Glomerular visceral epithelial cell (primary cell): ENCODE measurements around the gene TP63.
A peak's percentile ranks its signal among the peaks of the same experiment; 100 is the strongest.
"Not testable (repeated sequence)": the region's sequence is repeated elsewhere in the genome, so short reads cannot be mapped to it uniquely, and the experiment has no call there.

Source experiments
- DNase-seq: peaks from one replicate; pipeline ENCODE4 v3.0.0-alpha.2; 2016; ENCODE audit errors: extremely low spot score

TP63 gene

GRCh38 chr3:189721873-189722665 is 90.9 kb downstream of the TP63 start:
- no peak for DNase-seq

DNA sequence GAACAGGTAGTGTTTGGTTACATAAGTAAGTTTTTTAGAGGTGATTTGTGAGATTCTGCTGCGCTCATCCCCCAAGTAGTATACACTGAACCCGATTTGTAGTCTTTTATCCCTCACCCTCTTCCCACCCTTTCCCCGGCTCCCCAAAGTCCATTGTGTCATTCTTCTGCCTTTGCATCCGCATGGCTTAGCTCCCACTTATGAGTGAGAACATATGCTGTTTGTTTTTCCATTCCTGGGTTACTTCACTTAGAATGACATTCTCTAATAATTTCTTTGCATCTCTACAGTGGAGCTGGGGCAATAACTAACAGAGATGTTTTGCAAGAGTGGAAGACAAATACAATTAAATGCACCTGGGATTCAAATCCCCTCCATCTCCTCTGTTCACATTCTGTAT is 93.2 kb downstream of the TP63 start:
- no peak for DNase-seq

DNA sequence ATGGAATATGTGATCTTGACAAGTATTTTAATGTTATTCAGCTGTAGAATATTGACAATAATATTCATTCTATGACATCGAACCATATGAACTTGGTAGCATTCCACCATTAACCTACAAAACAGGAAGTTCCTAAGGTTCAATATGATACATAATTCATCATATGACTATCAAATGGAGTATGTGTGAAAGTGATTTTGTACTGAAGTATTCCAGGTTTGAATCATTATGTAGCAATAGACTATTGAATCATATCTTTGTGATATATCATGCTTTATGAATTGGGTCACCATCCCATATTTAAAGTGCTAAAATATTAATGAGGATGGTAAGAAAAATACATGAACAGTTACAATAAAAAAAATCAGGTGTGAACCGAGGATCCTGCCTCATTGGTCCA is 95.1 kb downstream of the TP63 start:
- DNase-seq, result no peak

DNA sequence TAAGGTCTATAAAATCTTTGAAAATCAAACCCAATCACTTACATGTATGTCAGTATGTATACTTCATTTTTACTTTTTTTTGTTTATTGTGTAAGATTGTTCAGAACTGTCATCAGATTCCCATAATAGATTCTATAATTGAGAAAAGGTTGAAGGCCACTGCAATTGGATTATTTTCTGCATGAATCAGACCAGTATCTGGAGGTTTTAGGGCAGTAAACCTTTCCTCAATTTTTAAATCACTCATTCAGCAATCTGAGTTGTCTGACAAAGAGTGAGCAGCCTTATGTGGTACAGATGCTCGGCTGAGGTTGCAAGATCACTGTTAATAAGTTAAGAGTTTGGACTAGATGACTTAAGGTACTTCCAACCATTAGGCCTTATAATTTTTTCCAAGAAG is 96.0 kb downstream of the TP63 start:
- DNase-seq, result no peak

DNA sequence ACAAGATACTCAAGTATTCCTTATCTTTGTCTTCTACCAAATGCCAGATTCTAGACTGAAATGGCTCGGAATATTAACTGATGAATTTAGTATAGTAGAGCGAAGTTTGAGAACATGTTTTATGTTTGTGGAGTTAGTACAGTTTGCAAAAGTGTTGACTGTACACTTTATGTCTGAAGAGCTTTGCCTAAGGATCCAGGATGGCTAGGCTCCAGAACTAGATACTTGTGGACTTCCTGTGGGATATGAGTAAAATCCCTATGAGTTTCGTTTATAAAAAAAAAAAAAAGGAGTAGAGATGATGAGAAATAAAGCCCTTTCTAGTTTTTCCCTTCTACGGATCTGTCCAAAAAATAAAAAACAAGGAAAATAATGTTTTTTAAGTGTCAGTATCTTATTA is 96.7 kb downstream of the TP63 start:
- no peak for DNase-seq

- no peak for DNase-seq
These were observed 97.7 kb downstream of the TP63 start for GRCh38 chr3:189728915-189729314.

DNA sequence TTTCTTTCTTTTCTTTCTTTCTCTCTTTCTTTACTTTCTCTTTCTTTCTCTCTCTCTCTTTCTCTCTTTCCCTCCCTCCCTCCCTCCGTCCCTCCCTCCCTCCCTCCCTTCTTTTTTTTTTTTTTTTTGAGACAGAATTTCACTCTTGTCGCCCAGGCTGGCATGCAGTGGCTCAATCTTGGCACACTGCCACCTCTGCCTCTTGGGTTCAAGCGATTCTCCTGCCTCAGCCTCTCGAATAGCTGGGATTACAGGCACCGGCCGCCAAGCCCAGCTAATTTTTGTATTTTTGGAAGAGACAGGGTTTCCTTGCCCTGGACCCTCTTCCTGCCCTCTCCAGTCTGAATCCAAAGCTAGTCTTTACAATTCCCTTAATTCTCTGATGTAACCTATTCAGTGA is 102.9 kb downstream of the TP63 start:
- no peak for DNase-seq

DNA sequence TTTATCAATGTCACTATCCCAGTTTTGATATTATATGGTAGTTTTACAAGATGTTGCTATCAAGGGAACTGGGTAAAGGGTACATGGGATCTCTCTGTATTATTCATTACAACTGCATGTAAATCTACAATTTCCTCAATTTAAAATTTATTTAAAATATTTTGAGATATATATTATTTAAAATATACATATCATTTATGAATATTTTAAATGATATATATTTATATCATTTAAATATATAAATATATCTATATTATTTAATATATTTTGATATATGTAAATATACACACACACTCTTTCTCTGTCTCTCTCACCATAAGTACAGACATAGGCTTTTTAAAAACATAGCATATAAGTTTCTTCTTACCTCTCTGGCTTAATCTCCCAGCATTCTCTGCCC is 104.7 kb downstream of the TP63 start:
- no peak for DNase-seq

DNA sequence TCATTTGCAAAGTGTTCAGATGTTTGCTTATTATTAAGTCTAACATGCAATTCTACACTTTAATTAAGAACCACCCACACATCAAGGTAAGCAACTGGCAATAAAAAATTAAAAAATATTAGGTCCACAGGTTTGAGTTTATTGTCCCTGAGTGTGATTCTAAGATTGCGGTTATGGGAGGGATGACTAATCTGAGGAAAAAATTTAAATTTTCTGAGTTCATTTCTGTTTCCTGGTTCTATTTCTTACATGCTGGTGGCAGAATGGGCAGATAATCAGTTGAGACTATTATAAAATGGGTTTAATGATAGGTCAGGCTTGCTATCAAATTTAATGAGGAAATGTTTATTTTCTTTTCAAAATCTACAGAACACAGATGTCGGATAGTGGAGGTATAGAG is 105.9 kb downstream of the TP63 start:
- DNase-seq, result no peak

GRCh38 chr3:189737619-189738018 is 106.4 kb downstream of the TP63 start:
- no peak for DNase-seq

- no peak for DNase-seq
These were observed 108.2 kb downstream of the TP63 start for GRCh38 chr3:189739378-189739777.

DNA sequence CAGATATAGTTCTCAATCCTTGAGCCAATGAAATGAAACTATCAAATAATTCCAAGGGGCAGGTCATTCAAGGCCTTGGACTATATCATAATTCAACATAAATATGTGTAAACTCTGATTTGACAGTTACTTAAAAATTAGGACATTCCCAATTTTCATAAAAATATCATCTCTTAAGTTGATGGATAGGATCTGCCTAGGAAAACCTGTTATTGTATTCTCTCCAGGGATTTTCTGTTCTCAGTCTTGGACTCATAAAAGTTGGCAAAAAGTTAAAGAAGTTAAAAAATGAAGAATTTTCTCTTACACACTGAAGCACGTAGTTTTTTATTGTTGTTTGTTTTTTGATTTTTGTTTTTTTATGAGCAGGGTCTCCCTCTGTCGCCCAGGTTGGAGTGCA is 109.0 kb downstream of the TP63 start:
- DNase-seq, result no peak

DNA sequence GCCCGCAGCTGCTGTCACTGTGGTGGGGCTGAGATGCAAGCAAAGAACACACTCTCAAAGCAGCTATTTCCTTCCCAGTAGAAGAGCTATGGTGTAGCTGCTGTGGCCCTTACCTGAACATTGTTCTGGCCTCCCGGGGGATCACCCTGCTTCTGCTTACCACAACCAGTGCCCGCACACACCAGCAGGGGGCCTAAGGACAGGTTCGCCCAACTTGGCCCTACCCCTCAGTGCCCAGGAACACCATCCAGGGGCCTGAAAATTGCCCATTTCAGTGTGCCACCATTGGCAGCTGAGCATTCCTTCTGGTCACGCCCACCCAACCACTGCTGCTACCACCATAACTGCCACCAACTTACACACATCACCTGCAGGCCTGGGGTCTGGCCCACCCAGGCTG is 113.0 kb downstream of the TP63 start:
- no peak for DNase-seq

DNA sequence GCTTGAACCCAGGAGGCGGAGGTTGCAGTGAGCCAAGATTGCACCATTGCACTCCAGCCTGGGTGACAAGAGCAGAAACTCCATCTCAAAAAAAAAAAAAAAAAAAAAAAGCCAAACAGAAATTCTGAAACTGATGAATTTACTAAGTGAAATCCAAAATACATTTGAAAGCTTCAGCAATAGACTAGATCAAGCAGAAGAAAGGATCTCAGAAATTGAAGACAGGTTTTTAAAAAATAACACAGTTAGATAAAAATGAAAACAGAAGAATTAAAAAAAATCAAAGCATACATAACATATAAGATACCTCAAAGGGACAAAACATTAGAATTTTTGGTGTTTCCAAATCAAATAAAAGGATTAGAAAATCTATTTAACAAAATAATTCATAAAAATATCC is 114.4 kb downstream of the TP63 start:
- no peak for DNase-seq

GRCh38 chr3:189748046-189748445 is 116.9 kb downstream of the TP63 start:
- no peak for DNase-seq

DNA sequence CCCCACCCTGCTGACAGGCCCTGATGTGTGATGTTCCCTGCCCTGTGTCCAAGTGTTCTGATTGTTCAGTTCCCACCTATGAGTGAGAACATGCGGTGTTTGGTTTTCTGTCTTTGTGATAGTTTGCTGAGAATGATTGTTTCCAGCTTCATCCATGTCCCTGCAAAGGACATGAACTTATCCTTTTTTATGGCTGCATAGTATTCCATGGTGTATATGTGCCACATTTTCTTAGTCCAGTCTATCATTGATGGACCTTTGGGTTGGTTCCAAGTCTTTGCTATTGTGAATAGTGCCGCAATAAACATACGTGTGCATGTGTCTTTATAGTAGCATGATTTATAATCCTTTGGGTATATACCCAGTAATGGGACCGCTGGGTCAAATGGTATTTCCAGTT is 119.8 kb downstream of the TP63 start:
- DNase-seq, result not testable (repeated sequence)

DNA sequence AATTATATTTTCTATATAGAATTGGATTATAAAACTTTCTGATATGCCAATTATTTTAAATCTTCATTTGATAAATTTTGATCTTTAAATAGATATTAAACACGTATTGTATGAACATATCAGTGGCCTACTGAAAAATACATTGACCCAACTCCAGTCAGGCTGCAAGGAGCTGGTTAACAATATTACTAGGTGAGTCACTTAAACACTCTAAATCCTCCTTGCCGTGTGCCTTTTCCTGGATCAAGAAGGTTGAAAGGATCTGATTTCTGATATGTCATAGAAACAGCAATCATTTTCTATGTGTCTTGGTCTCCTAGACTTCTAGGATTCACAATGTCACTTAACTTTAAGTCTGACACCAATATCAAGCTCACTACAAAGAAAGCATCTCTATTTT is 123.2 kb downstream of the TP63 start:
- no peak for DNase-seq

- peak; percentile 24 for DNase-seq
These were observed 125.4 kb downstream of the TP63 start for GRCh38 chr3:189756582-189757078.

GRCh38 chr3:189758186-189758585 is 127.0 kb downstream of the TP63 start:
- no peak for DNase-seq

GRCh38 chr3:189766416-189766815 is 135.2 kb downstream of the TP63 start:
- DNase-seq, result no peak

DNA sequence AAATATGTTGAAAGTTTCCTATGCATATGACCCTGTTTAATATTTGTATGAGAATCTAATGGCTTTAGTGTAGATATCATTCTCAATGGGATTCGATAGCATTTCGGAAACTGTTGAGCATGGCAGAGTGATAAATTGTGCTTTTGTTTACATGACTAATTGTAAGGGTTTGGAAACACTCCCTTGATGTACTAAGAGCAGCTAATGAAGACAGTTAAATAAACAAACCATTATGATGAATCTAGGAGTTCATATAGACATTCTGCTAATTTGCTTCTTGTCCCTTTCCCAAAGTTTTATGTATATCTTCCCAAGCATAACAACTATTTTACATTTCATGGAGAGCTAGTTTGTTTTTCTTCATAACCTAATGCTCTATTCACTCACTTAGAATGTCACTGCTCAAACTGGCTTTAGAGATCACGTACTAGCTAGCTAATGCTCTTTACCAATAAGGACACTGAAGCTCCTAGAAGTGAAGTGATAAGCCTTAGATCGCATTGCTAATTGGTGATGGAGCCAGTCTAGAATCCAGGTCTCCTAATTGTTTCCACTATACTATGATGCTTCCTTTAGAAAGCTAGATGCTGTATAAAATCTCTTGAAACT is 140.8 kb downstream of the TP63 start:
- no peak for DNase-seq

DNA sequence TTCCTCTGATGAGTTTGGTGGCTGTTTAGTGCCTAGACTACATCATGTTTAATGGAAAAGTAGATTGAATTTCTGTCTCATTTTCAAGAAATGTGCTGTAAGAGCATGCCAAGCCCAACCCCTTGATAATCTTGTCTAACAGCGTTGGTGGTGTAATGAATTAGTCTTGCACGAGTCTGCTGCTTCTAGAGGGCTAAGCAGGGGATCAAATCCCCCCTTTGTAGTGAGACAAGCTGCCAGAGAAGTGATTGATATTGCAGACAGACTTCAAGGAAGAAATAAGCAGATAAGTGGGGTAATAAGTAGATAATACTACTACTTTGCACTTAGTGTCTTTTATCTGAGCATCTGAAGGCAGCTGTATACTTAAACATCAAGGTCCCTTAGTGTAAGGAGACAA is 141.4 kb downstream of the TP63 start:
- no peak for DNase-seq

GRCh38 chr3:189773056-189773455 is 141.9 kb downstream of the TP63 start:
- DNase-seq, result no peak
